CD4-positive, alpha-beta T cell (primary cell): ENCODE results near the gene COL16A1. TPM values are rescaled to one million over a fixed set of nuclear protein-coding genes. Genes with fewer than 3 reads are reported as not detected.

Experiments
- ATAC-seq: fragments of 200-7000 bp; cut with Tn5 transposase; one replicate; pipeline ENCODE4 v1.10.0; 2022; ENCODE audit warnings: mild to moderate bottlenecking; ENCODE audit not compliant: poor library complexity
- CTCF ChIA-PET: fragments of 350-600 bp; sonication (Branson Sonifier 250); formaldehyde crosslinking; loops from one replicate; lab custom pipeline; 2021; ENCODE audit warnings: antibody characterized with exemption, inconsistent platforms; lab: Charles Lee
- POLR2A ChIA-PET: fragments of 350-600 bp; sonication (Branson Sonifier 250); formaldehyde crosslinking; loops from one replicate; lab custom pipeline; 2021; ENCODE audit warnings: antibody characterized with exemption, inconsistent platforms; lab: Charles Lee
- DNase-seq, 14 experiments: peaks; one replicate each; pipeline ENCODE4 v3.0.0-alpha.2; 2013 to 2020; ENCODE audit warnings: mixed read lengths in 2 of 14
- H3K27ac ChIP-seq, 2 donors: one replicate each; pipeline versions ENCODE4 v1.5.1 to v1.7.0; 2013; ENCODE audit warnings: low read length in 2 of 2, low read depth in 1 of 2, mild to moderate bottlenecking in 1 of 2
- H3K27me3 ChIP-seq, 2 experiments: 1 replicate in 1 of 2; 2 replicates in 1 of 2; pipeline versions ENCODE4 v1.6.1 to v1.7.0; 2013; ENCODE audit warnings: low read length in 2 of 2, control low read depth in 1 of 2, mild to moderate bottlenecking in 1 of 2, moderate library complexity in 1 of 2; ENCODE audit not compliant: insufficient read depth in 2 of 2, control insufficient read depth in 1 of 2
- H3K36me3 ChIP-seq: one replicate; pipeline ENCODE4 v1.6.1; 2013; ENCODE audit warnings: low read length, control low read depth; ENCODE audit not compliant: insufficient read depth
- H3K4me1 ChIP-seq: one replicate; pipeline ENCODE4 v1.6.1; 2013; ENCODE audit warnings: low read length, control low read depth; ENCODE audit not compliant: insufficient read depth
- H3K4me3 ChIP-seq: one replicate; pipeline ENCODE4 v1.5.1; 2013; ENCODE audit warnings: mild to moderate bottlenecking, low read length, moderate library complexity
- H3K9me3 ChIP-seq, 2 experiments: 1 replicate in 1 of 2; 2 replicates in 1 of 2; pipeline versions ENCODE4 v1.6.1 to v1.7.0; 2013; ENCODE audit warnings: low read length in 2 of 2, mild to moderate bottlenecking in 2 of 2, control low read depth in 1 of 2, moderate library complexity in 1 of 2; ENCODE audit not compliant: control insufficient read depth in 1 of 2, insufficient read depth in 1 of 2
- H3K27ac Mint-ChIP-seq: one replicate; pipeline ENCODE4 v1.8.0; 2020; ENCODE audit warnings: mixed read lengths
- H3K27me3 Mint-ChIP-seq: one replicate; pipeline ENCODE4 v1.8.0; 2021; ENCODE audit warnings: mixed read lengths
- H3K36me3 Mint-ChIP-seq: one replicate; pipeline ENCODE4 v1.8.0; 2021; ENCODE audit warnings: low read depth, mixed read lengths
- H3K4me1 Mint-ChIP-seq: one replicate; pipeline ENCODE4 v1.8.0; 2021; ENCODE audit warnings: low read depth, mixed read lengths
- H3K4me3 Mint-ChIP-seq: one replicate; pipeline ENCODE4 v1.8.0; 2020; ENCODE audit warnings: mild to moderate bottlenecking, mixed read lengths
- H3K9me3 Mint-ChIP-seq: one replicate; pipeline ENCODE4 v1.8.0; 2020; ENCODE audit warnings: mixed read lengths
- CTCF ChIP-seq: fragments of 200-600 bp; IDR thresholded peaks from one replicate; pipeline ENCODE4 v1.8.0; 2022; ENCODE audit warnings: antibody characterized with exemption, mild to moderate bottlenecking
- intact Hi-C, 2 experiments: fragments of 100-400 bp; cut with DNase I in 1 of 2; cut with micrococcal nuclease in 1 of 2; formaldehyde crosslinking; loops; one replicate each; pipeline versions ENCODE4 v1.15.1 to v1.9.0; 2023 to 2025; cut with DNase I, micrococcal nuclease
- total RNA-seq, 174 experiments: library from RNA in 2 of 174; stranded (reverse) in 2 of 174; gene quantifications; one replicate each; pipeline ENCODE4 v1.2.3 and lab custom pipeline; 2021 to 2026

Gene COL16A1
- total RNA-seq, 2 experiments from 2014 or later, result not detected

GRCh38 chr1:31661856-31662255 is 42.0 kb downstream of the COL16A1 start:
- ATAC-seq (no peak), DNase-seq (no peak)
- H3K27ac Mint-ChIP-seq, result no peak overlapping the region
- intact Hi-C loops, result loop anchor here (5.0 to 10.0 kb wide), 3 partner anchors 300 to 753 kb away; no protein-coding TSS in a partner anchor
- H3K9me3 Mint-ChIP-seq, result no peaks in the 10 kb centered on the region
- H3K36me3 Mint-ChIP-seq, result no peaks in the 10 kb centered on the region
- no peak for TF ChIP-seq CTCF
- no peak overlapping the region for H3K4me3 Mint-ChIP-seq
- H3K4me3 ChIP-seq, result no peak overlapping the region
- no peaks in the 10 kb centered on the region for H3K4me1 Mint-ChIP-seq
- H3K27ac ChIP-seq, result no peak overlapping the region
- ChIA-PET POLR2A (no interaction called here), CTCF (interaction anchor here (1.0 to 2.3 kb wide), 2 partner anchors 127 to 302 kb away, joined by 3 to 10 read pairs; no protein-coding TSS in a partner anchor)
- H3K36me3 ChIP-seq, result no peaks in the 10 kb centered on the region
- H3K4me1 ChIP-seq, result no peaks in the 10 kb centered on the region
- no peaks in the 10 kb centered on the region for H3K27me3 Mint-ChIP-seq
- H3K27me3 ChIP-seq, result no peaks in the 10 kb centered on the region
- H3K9me3 ChIP-seq, result peaks cover 0 to 3% of the 10 kb centered on the region in 2 experiments

- intact Hi-C loops, result loop anchor here (5.0 to 10.0 kb wide), 3 partner anchors 301 to 754 kb away; no protein-coding TSS in a partner anchor
- no peaks in the 10 kb centered on the region for H3K4me1 Mint-ChIP-seq
Measured at GRCh38 chr1:31660871-31661455, 42.9 kb downstream of the COL16A1 start.

GRCh38 chr1:31659889-31660288 is 43.9 kb downstream of the COL16A1 start:
- Mint-ChIP-seq H3K27me3 (no peaks in the 10 kb centered on the region), H3K9me3 (no peaks in the 10 kb centered on the region), H3K4me1 (no peaks in the 10 kb centered on the region), H3K4me3 (no peak overlapping the region), H3K36me3 (no peaks in the 10 kb centered on the region), H3K27ac (no peak overlapping the region)
- ATAC-seq (no peak), DNase-seq (no peak)
- no peaks in the 10 kb centered on the region for H3K36me3 ChIP-seq
- TF ChIP-seq CTCF, result no peak
- H3K4me1 ChIP-seq, result no peaks in the 10 kb centered on the region
- H3K4me3 ChIP-seq, result no peak overlapping the region
- CTCF ChIA-PET, result no interaction called here
- peaks cover 0 to 3% of the 10 kb centered on the region in 2 experiments for H3K9me3 ChIP-seq
- intact Hi-C loops, result loop anchor here (5.0 to 10.0 kb wide), 3 partner anchors 302 to 755 kb away; no protein-coding TSS in a partner anchor
- H3K27me3 ChIP-seq, result no peaks in the 10 kb centered on the region
- POLR2A ChIA-PET, result interaction anchor here (1.0 kb wide), 1 partner anchor 15 kb away, joined by 3 read pairs; no protein-coding TSS in a partner anchor
- H3K27ac ChIP-seq, result no peak overlapping the region

More at GRCh38 chr1:31660871-31661455, 42.9 kb downstream of the COL16A1 start:
- CTCF ChIA-PET, result interaction anchor here (1.0 to 2.3 kb wide), 2 partner anchors 128 to 303 kb away, joined by 3 to 10 read pairs; no protein-coding TSS in a partner anchor
- Mint-ChIP-seq H3K36me3 (no peaks in the 10 kb centered on the region), H3K27me3 (no peaks in the 10 kb centered on the region), H3K27ac (no peak overlapping the region), H3K9me3 (no peaks in the 10 kb centered on the region), H3K4me3 (no peak overlapping the region)
- Histone ChIP-seq H3K4me1 (no peaks in the 10 kb centered on the region), H3K27me3 (no peaks in the 10 kb centered on the region), H3K27ac (no peak overlapping the region), H3K9me3 (peaks cover 0 to 3% of the 10 kb centered on the region in 2 experiments), H3K4me3 (no peak overlapping the region), H3K36me3 (no peaks in the 10 kb centered on the region)
- no peak for TF ChIP-seq CTCF
- DNase-seq (no peak), ATAC-seq (no peak)
- POLR2A ChIA-PET, result no interaction called here
